PFSK-1 (cell line): ENCODE results near the gene RCE1.

Source experiments
- POLR2AphosphoS5 ChIP-seq: IDR thresholded peaks from 2 replicates; pipeline ENCODE4 v1.6.1; 2012; ENCODE audit warnings: low read depth, mild to moderate bottlenecking, control low read depth, low read length, moderate library complexity
- TAF1 ChIP-seq: IDR thresholded peaks from 2 replicates; pipeline ENCODE4 v1.6.1; 2012; ENCODE audit warnings: low read length, control low read depth, borderline replicate concordance; ENCODE audit not compliant: insufficient read depth
- TF ChIP-seq, protein P1 (sequence below), 2 experiments: IDR thresholded peaks; 2 replicates each; pipeline versions ENCODE4 v1.6.1 to v1.8.0; 2011 to 2012; ENCODE audit warnings: low read depth in 2 of 2, low read length in 2 of 2, control low read depth in 1 of 2, inconsistent platforms in 1 of 2, mild to moderate bottlenecking in 1 of 2, moderate library complexity in 1 of 2; ENCODE audit not compliant: insufficient read depth in 1 of 2

DNA sequence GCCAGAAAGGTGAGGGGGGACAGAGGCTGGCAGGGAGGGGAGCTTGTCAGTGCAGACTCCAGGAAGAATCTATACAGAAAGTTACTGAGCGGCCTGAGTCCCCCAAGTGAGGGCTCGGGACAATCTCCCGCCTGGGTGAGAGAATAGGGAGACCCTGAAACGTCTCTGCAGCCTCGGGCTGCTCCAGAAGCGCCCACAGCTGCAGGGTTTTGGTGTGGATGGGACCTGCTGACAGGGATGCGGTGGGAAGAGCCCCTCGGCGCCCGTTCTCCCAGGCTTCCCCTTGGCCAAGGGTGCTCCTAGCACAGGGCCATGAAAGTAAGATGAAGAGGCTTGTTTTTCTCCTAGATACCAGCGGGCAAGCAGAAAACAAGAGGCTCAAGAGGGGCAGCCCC lies 743 bp upstream of the RCE1 start:
- no peak for TF ChIP-seq TAF1
- no peak for TF ChIP-seq POLR2AphosphoS5
- TF ChIP-seq, protein P1, sequence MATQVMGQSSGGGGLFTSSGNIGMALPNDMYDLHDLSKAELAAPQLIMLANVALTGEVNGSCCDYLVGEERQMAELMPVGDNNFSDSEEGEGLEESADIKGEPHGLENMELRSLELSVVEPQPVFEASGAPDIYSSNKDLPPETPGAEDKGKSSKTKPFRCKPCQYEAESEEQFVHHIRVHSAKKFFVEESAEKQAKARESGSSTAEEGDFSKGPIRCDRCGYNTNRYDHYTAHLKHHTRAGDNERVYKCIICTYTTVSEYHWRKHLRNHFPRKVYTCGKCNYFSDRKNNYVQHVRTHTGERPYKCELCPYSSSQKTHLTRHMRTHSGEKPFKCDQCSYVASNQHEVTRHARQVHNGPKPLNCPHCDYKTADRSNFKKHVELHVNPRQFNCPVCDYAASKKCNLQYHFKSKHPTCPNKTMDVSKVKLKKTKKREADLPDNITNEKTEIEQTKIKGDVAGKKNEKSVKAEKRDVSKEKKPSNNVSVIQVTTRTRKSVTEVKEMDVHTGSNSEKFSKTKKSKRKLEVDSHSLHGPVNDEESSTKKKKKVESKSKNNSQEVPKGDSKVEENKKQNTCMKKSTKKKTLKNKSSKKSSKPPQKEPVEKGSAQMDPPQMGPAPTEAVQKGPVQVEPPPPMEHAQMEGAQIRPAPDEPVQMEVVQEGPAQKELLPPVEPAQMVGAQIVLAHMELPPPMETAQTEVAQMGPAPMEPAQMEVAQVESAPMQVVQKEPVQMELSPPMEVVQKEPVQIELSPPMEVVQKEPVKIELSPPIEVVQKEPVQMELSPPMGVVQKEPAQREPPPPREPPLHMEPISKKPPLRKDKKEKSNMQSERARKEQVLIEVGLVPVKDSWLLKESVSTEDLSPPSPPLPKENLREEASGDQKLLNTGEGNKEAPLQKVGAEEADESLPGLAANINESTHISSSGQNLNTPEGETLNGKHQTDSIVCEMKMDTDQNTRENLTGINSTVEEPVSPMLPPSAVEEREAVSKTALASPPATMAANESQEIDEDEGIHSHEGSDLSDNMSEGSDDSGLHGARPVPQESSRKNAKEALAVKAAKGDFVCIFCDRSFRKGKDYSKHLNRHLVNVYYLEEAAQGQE (IDR thresholded peaks at IDR 0.05; ENCODE audit: insufficient read depth in 1 of 2, low read depth in 2 of 2, low read length in 2 of 2), result no peak
